ENCODE measurements around the gene AATK. TPM values are rescaled to one million over a fixed set of nuclear protein-coding genes. Genes with fewer than 3 reads are reported as not detected.

AATK gene
- total and polyA plus RNA-seq, 2 experiments from 2014 or later = 5.7 to 6.3 TPM

- no peak overlapping the region for H2AFZ ChIP-seq
- no peaks in the 10 kb centered on the region for H3K9me3 ChIP-seq (ENCODE audit: low read depth)
- no peak overlapping the region for H3K4me3 ChIP-seq
- WGBS (ENCODE audit: low lambda C conversion rate, missing lambda C conversion rate) = 60% methylated on average over 22 of the region's 27 CpGs
- TF ChIP-seq EZH2 (IDR thresholded peaks at IDR 0.05; ENCODE audit: borderline replicate concordance) (no peak), EZH2phosphoT487 (IDR thresholded peaks at IDR 0.05; ENCODE audit: low read depth, severe bottlenecking, unreplicated experiment) (no peak), CTCF (IDR thresholded peaks at IDR 0.05; ENCODE audit: poor library complexity) (no peak)
- no peaks in the 10 kb centered on the region for H3K79me2 ChIP-seq
- no peaks in the 10 kb centered on the region for H3K36me3 ChIP-seq (replicated peaks; ENCODE audit: insufficient read depth, low read depth)
- H3K4me2 ChIP-seq = no peak overlapping the region
- H3K27ac ChIP-seq = peak overlapping the region; percentile 69
- peaks cover 6% of the 10 kb centered on the region for H3K4me1 ChIP-seq (ENCODE audit: insufficient read depth)
- no peaks in the 10 kb centered on the region for H4K20me1 ChIP-seq (ENCODE audit: insufficient read depth, poor library complexity, severe bottlenecking)
- H3K27me3 ChIP-seq = no peaks in the 10 kb centered on the region
- H3K9me2 ChIP-seq (replicated peaks; ENCODE audit: insufficient read depth) = no peaks in the 10 kb centered on the region
- DNase-seq (ENCODE audit: low spot score) = peak; percentile 74
These were observed 82.8 kb downstream of the AATK start for GRCh38 chr17:81083125-81083765.

- WGBS (ENCODE audit: low lambda C conversion rate, missing lambda C conversion rate) = 96% methylated on average over 33 of the region's 33 CpGs
- peaks cover 6% of the 10 kb centered on the region for H3K4me1 ChIP-seq (ENCODE audit: insufficient read depth)
These were observed 83.6 kb downstream of the AATK start for GRCh38 chr17:81082177-81083073.

GRCh38 chr17:81081222-81082176 is 84.5 kb downstream of the AATK start:
- DNase-seq (ENCODE audit: low spot score) = no peak
- WGBS (ENCODE audit: low lambda C conversion rate, missing lambda C conversion rate) = 94% methylated on average over 33 of the region's 33 CpGs
- Histone ChIP-seq H3K27ac (no peak overlapping the region), H3K4me2 (no peak overlapping the region), H3K4me1 (ENCODE audit: insufficient read depth) (peaks cover 6% of the 10 kb centered on the region), H3K9me2 (replicated peaks; ENCODE audit: insufficient read depth) (no peaks in the 10 kb centered on the region), H3K4me3 (no peak overlapping the region), H3K27me3 (no peaks in the 10 kb centered on the region), H3K79me2 (no peaks in the 10 kb centered on the region), H2AFZ (no peak overlapping the region), H3K9me3 (ENCODE audit: low read depth) (no peaks in the 10 kb centered on the region), H3K36me3 (replicated peaks; ENCODE audit: insufficient read depth, low read depth) (no peaks in the 10 kb centered on the region), H4K20me1 (ENCODE audit: insufficient read depth, poor library complexity, severe bottlenecking) (no peaks in the 10 kb centered on the region)
- TF ChIP-seq EZH2 (IDR thresholded peaks at IDR 0.05; ENCODE audit: borderline replicate concordance) (no peak), CTCF (IDR thresholded peaks at IDR 0.05; ENCODE audit: poor library complexity) (no peak)

More at GRCh38 chr17:81082177-81083073, 83.6 kb downstream of the AATK start:
- H4K20me1 ChIP-seq (ENCODE audit: insufficient read depth, poor library complexity, severe bottlenecking) = no peaks in the 10 kb centered on the region
- H2AFZ ChIP-seq = no peak overlapping the region
- DNase-seq (ENCODE audit: low spot score) = no peak
- H3K4me3 ChIP-seq = no peak overlapping the region
- H3K79me2 ChIP-seq = no peaks in the 10 kb centered on the region
- H3K27ac ChIP-seq = peak overlapping the region; percentile 69
- H3K36me3 ChIP-seq (replicated peaks; ENCODE audit: insufficient read depth, low read depth) = no peaks in the 10 kb centered on the region
- H3K27me3 ChIP-seq = no peaks in the 10 kb centered on the region
- no peak overlapping the region for H3K4me2 ChIP-seq
- no peaks in the 10 kb centered on the region for H3K9me3 ChIP-seq (ENCODE audit: low read depth)
- no peak for TF ChIP-seq EZH2phosphoT487 (IDR thresholded peaks at IDR 0.05; ENCODE audit: low read depth, severe bottlenecking, unreplicated experiment)
- H3K9me2 ChIP-seq (replicated peaks; ENCODE audit: insufficient read depth) = no peaks in the 10 kb centered on the region

Data from hepatocyte (in vitro differentiated cells).